ENCODE results near the gene CX3CR1. TPM values are rescaled to one million over a fixed set of nuclear protein-coding genes. Genes with fewer than 3 reads are reported as not detected.

Gene CX3CR1
- total and polyA plus RNA-seq, 2 donors (not counting 1 experiment from before 2014, with no cell fraction given) = 0.16 to 0.27 TPM

GRCh38 chr3:39250116-39250747 is 29.6 kb downstream of the CX3CR1 start:
- no peak for DNase-seq
- H3K4me1 ChIP-seq (ENCODE audit: control insufficient read depth in 2 of 2, insufficient read depth in 2 of 2, low read length in 2 of 2) = peaks cover 47 to 54% of the 10 kb centered on the region in 2 donors
- TF ChIP-seq CTCF (IDR thresholded peaks at IDR 0.05) = no peak
- TF ChIP-seq EZH2 (IDR thresholded peaks at IDR 0.05; ENCODE audit: borderline replicate concordance, insufficient read depth, low read depth, low read length, poor library complexity, severe bottlenecking) = no peak
- H3K27me3 ChIP-seq (replicated peaks in 1 of 4; ENCODE audit: control extremely low read depth in 1 of 4, control insufficient read depth in 3 of 4, insufficient read depth in 4 of 4, low read length in 3 of 4) = no peaks in the 10 kb centered on the region
- CTCF ChIA-PET = interaction anchor here (1.1 to 1.8 kb wide), 3 partner anchors 29 to 43 kb away, joined by 3 to 12 read pairs (median 6); no protein-coding TSS in a partner anchor
- POLR2A ChIA-PET = interaction anchor here (0.6 kb wide), 1 partner anchor 34 kb away, joined by 5 read pairs; no protein-coding TSS in a partner anchor
- no peak overlapping the region for H2AFZ ChIP-seq (ENCODE audit: insufficient read depth, low read depth, low read length, poor library complexity, severe bottlenecking)
- no CpG with 5 or more reads among the region's 4 CpGs for WGBS (ENCODE audit: insufficient coverage)
- ATAC-seq (ENCODE audit: low read depth) = no peak
- H3K4me3 Mint-ChIP-seq = no peak overlapping the region
- H3K36me3 ChIP-seq (replicated peaks in 1 of 2; ENCODE audit: control extremely low read depth in 1 of 2, control insufficient read depth in 1 of 2, extremely low read depth in 1 of 2, insufficient read depth in 2 of 2, low read length in 1 of 2) = no peaks in the 10 kb centered on the region
- H3K27ac ChIP-seq (ENCODE audit: low read length in 2 of 2) = no peak overlapping the region
- intact Hi-C loops (cut with micrococcal nuclease) = no loop called here
- H3K27ac Mint-ChIP-seq = no peak overlapping the region
- H3K79me2 ChIP-seq (ENCODE audit: control insufficient read depth, insufficient read depth, low read length) = no peaks in the 10 kb centered on the region
- H3K4me2 ChIP-seq (replicated peaks; ENCODE audit: low read depth, low read length, poor library complexity, severe bottlenecking) = peak overlapping the region; percentile 31
- H3K4me3 ChIP-seq (ENCODE audit: control extremely low read depth in 1 of 5, extremely low read depth in 1 of 5, insufficient read depth in 1 of 5, low read depth in 2 of 5, low read length in 4 of 5) = no peak overlapping the region
- no peaks in the 10 kb centered on the region for H3K9me3 ChIP-seq (ENCODE audit: control extremely low read depth in 1 of 3, control insufficient read depth in 2 of 3, insufficient read depth in 1 of 3, low read length in 2 of 3)
- H4K20me1 ChIP-seq (ENCODE audit: control insufficient read depth, insufficient read depth, low read length, poor library complexity, severe bottlenecking) = no peaks in the 10 kb centered on the region
- H3K27me3 Mint-ChIP-seq = no peaks in the 10 kb centered on the region
- H3K4me1 Mint-ChIP-seq = peaks cover 55% of the 10 kb centered on the region
- H3K9ac ChIP-seq (ENCODE audit: low read length) = no peak overlapping the region
- no peaks in the 10 kb centered on the region for H3K9me3 Mint-ChIP-seq (ENCODE audit: insufficient read depth)

GRCh38 chr3:39249453-39250115 is 30.3 kb downstream of the CX3CR1 start:
- Mint-ChIP-seq H3K27me3 (no peaks in the 10 kb centered on the region), H3K27ac (no peak overlapping the region), H3K4me1 (peaks cover 49% of the 10 kb centered on the region), H3K4me3 (no peak overlapping the region), H3K9me3 (ENCODE audit: insufficient read depth) (no peaks in the 10 kb centered on the region)
- Histone ChIP-seq H3K4me2 (replicated peaks; ENCODE audit: low read depth, low read length, poor library complexity, severe bottlenecking) (peak overlapping the region; percentile 31), H3K4me1 (ENCODE audit: control insufficient read depth in 2 of 2, insufficient read depth in 2 of 2, low read length in 2 of 2) (peaks cover 41 to 47% of the 10 kb centered on the region in 2 donors), H2AFZ (ENCODE audit: insufficient read depth, low read depth, low read length, poor library complexity, severe bottlenecking) (no peak overlapping the region), H3K9ac (ENCODE audit: low read length) (no peak overlapping the region), H3K79me2 (ENCODE audit: control insufficient read depth, insufficient read depth, low read length) (no peaks in the 10 kb centered on the region), H3K27ac (ENCODE audit: low read length in 2 of 2) (no peak overlapping the region), H3K27me3 (replicated peaks in 1 of 4; ENCODE audit: control extremely low read depth in 1 of 4, control insufficient read depth in 3 of 4, insufficient read depth in 4 of 4, low read length in 3 of 4) (no peaks in the 10 kb centered on the region), H4K20me1 (ENCODE audit: control insufficient read depth, insufficient read depth, low read length, poor library complexity, severe bottlenecking) (no peaks in the 10 kb centered on the region), H3K4me3 (ENCODE audit: control extremely low read depth in 1 of 5, extremely low read depth in 1 of 5, insufficient read depth in 1 of 5, low read depth in 2 of 5, low read length in 4 of 5) (no peak overlapping the region), H3K36me3 (replicated peaks in 1 of 2; ENCODE audit: control extremely low read depth in 1 of 2, control insufficient read depth in 1 of 2, extremely low read depth in 1 of 2, insufficient read depth in 2 of 2, low read length in 1 of 2) (no peaks in the 10 kb centered on the region), H3K9me3 (ENCODE audit: control extremely low read depth in 1 of 3, control insufficient read depth in 2 of 3, insufficient read depth in 1 of 3, low read length in 2 of 3) (no peaks in the 10 kb centered on the region)
- WGBS (ENCODE audit: insufficient coverage) = 67% methylated on average over 3 of the region's 6 CpGs
- ChIA-PET POLR2A (no interaction called here), CTCF (interaction anchor here (1.1 to 1.8 kb wide), 3 partner anchors 28 to 42 kb away, joined by 3 to 12 read pairs (median 6); no protein-coding TSS in a partner anchor)
- ATAC-seq (ENCODE audit: low read depth) (no peak), DNase-seq (no peak)
- intact Hi-C loops (cut with micrococcal nuclease) = no loop called here
- TF ChIP-seq CTCF (IDR thresholded peaks at IDR 0.05) (no peak), EZH2 (IDR thresholded peaks at IDR 0.05; ENCODE audit: borderline replicate concordance, insufficient read depth, low read depth, low read length, poor library complexity, severe bottlenecking) (no peak)

Data from B cell (primary cell).